A673 (cell line): ENCODE measurements around the gene COIL. TPM values are rescaled to one million over a fixed set of nuclear protein-coding genes. Genes with fewer than 3 reads are reported as not detected.

ENCODE experiments used
- BruUV-seq: library from RNA; stranded (reverse); fragments of 400-500 nt; replicated peaks from 2 replicates; lab custom pipeline; 2021; lab: Mats Ljungman, UMichigan
- CTCF ChIA-PET: fragments of 300-600 bp; sonication (Branson Sonifier 250); formaldehyde crosslinking; loops from one replicate; lab custom pipeline; 2022; ENCODE audit warnings: antibody characterized with exemption; lab: Charles Lee
- POLR2A ChIA-PET: fragments of 300-600 bp; sonication (Branson Sonifier 250); formaldehyde crosslinking; loops from one replicate; lab custom pipeline; 2022; ENCODE audit warnings: antibody characterized with exemption; ENCODE audit not compliant: low non-redundant PET; lab: Charles Lee
- DNase-seq: peaks from one replicate; pipeline ENCODE4 v3.0.0-alpha.2; 2015; ENCODE audit warnings: low spot score
- H3K27ac ChIP-seq: fragments of 200-600 bp; sonication (generic); 2 replicates; pipeline ENCODE4 v1.5.1; 2016; ENCODE audit warnings: mixed run types, low read depth, mild to moderate bottlenecking, mixed read lengths, antibody characterized with exemption, low read length; ENCODE audit not compliant: poor library complexity, severe bottlenecking
- H3K27me3 ChIP-seq: fragments of 200-600 bp; sonication (generic); replicated peaks from 2 replicates; pipeline ENCODE4 v1.6.1; 2017; ENCODE audit warnings: mixed run types, low read depth, mild to moderate bottlenecking, mixed read lengths, antibody characterized with exemption, low read length; ENCODE audit not compliant: insufficient read depth, poor library complexity
- H3K36me3 ChIP-seq: fragments of 200-600 bp; sonication (generic); 2 replicates; pipeline ENCODE4 v1.6.1; 2016; ENCODE audit warnings: mixed run types, mild to moderate bottlenecking, mixed read lengths, antibody characterized with exemption, low read length; ENCODE audit not compliant: insufficient read depth, poor library complexity, severe bottlenecking
- H3K4me1 ChIP-seq: fragments of 200-600 bp; sonication (generic); 2 replicates; pipeline ENCODE4 v1.6.1; 2017; ENCODE audit warnings: mixed run types, mild to moderate bottlenecking, mixed read lengths, antibody characterized with exemption, low read length; ENCODE audit not compliant: insufficient read depth, poor library complexity, severe bottlenecking
- H3K4me3 ChIP-seq: fragments of 200-600 bp; sonication (generic); 2 replicates; pipeline ENCODE4 v1.5.1; 2016; ENCODE audit warnings: low read depth, mixed run types, mild to moderate bottlenecking, mixed read lengths, low read length; ENCODE audit not compliant: poor library complexity, severe bottlenecking
- H3K9me3 ChIP-seq: fragments of 200-600 bp; sonication (generic); 2 replicates; pipeline ENCODE4 v1.6.1; 2016; ENCODE audit warnings: mixed run types, low read depth, mild to moderate bottlenecking, mixed read lengths, antibody characterized with exemption, low read length; ENCODE audit not compliant: poor library complexity, severe bottlenecking
- EZH2 ChIP-seq: fragments of 200-600 bp; sonication (generic); IDR thresholded peaks from 2 replicates; pipeline ENCODE4 v1.6.1; 2017; ENCODE audit warnings: borderline replicate concordance, low read depth, mild to moderate bottlenecking, mixed read lengths, antibody characterized with exemption, low read length; ENCODE audit not compliant: poor library complexity, severe bottlenecking
- intact Hi-C: fragments of 100-400 bp; cut with micrococcal nuclease; formaldehyde crosslinking; loops from one replicate; pipeline ENCODE4 v1.10.0; 2022; ENCODE audit not compliant: unreplicated experiment
- total RNA-seq: library from RNA; stranded (reverse); gene quantifications from 2 replicates; pipeline ENCODE4 v1.2.3, GENCODE V29; 2021
- TF ChIP-seq, protein P1 (sequence below): fragments of 300-800, 200-600 bp; sonication (generic); conservative IDR thresholded peaks from 2 replicates; pipeline ENCODE4 v1.5.1; 2017; ENCODE audit warnings: low read depth, mild to moderate bottlenecking, antibody characterized with exemption, low read length, moderate library complexity, mixed read lengths

Gene COIL
- total RNA-seq, 1 experiment from 2014 or later = 23.2 TPM

DNA sequence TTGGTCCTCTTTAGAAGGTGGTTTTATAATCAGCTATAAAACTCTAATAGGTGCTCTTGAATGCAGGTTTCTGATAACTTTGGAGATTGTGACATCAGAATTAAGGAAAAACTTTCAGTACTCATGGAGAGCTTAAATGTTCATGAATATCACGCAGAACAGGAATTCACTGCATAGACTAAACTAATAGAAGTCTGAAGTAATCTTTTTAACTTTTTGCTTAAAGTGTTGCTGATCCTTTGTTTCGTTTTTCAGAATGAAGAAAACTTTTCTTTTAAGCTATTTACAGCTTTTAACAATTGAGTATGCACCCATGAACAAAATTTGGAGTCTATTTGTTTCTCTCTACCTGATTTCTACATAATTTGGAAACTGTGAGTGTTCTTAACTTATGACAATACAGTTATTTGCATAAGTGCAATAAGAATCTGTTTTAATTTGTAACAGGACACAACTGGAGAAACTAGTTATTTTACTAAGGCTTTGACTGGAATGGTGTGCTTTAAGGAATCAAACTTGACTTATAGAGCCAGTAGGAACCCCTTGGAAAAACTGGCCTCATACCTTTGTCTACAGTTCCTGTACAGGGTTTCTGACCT, 30.0 kb downstream of the COIL start:
- TF ChIP-seq EZH2 = no peak
- TF ChIP-seq, protein P1, sequence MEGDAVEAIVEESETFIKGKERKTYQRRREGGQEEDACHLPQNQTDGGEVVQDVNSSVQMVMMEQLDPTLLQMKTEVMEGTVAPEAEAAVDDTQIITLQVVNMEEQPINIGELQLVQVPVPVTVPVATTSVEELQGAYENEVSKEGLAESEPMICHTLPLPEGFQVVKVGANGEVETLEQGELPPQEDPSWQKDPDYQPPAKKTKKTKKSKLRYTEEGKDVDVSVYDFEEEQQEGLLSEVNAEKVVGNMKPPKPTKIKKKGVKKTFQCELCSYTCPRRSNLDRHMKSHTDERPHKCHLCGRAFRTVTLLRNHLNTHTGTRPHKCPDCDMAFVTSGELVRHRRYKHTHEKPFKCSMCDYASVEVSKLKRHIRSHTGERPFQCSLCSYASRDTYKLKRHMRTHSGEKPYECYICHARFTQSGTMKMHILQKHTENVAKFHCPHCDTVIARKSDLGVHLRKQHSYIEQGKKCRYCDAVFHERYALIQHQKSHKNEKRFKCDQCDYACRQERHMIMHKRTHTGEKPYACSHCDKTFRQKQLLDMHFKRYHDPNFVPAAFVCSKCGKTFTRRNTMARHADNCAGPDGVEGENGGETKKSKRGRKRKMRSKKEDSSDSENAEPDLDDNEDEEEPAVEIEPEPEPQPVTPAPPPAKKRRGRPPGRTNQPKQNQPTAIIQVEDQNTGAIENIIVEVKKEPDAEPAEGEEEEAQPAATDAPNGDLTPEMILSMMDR = no peak
- Histone ChIP-seq H3K27me3 (no peaks in the 10 kb centered on the region), H3K4me3 (no peak overlapping the region), H3K36me3 (no peaks in the 10 kb centered on the region), H3K9me3 (peaks cover 10% of the 10 kb centered on the region), H3K27ac (no peak overlapping the region), H3K4me1 (no peaks in the 10 kb centered on the region)
- no peak for DNase-seq
- CTCF ChIA-PET = no interaction called here
- BruUV-seq = no TSS peak
- POLR2A ChIA-PET = interaction anchor here (0.5 kb wide), 1 partner anchor 24 kb away, joined by 3 read pairs; no protein-coding TSS in a partner anchor
- intact Hi-C loops = no loop called here

DNA sequence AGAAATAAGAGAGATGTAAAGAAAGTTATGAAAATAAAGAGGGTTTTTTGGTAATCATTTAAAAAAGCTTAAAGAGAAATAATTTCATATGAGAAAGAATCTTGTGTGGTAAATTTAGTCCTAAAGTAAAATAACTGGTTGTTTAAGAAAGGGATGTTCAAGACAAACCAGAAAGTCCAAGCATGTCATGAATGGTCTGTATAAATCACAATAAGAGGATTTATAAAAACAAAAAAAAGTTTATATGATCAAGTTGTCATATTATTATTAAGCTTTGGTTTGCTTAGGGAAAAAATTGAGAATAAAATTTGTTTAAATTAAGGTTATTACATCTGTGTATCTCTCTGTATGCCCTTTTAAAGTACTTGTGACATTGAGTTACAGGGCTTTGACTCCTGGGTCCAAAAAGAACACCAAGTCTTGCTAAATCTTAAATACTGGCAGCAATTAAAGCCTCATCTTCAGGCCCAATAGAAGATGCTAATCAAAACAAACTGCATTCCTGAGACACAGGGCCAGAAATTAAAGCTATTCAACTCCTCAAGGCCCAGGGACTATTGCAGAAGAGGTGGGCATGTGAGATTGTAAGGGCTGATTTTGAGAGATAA, 31.4 kb downstream of the COIL start:
- no peaks in the 10 kb centered on the region for H3K27me3 ChIP-seq
- no peak for TF ChIP-seq EZH2
- TF ChIP-seq, protein P1 = no peak
- no peaks in the 10 kb centered on the region for H3K4me1 ChIP-seq
- H3K9me3 ChIP-seq = peaks cover 10% of the 10 kb centered on the region
- no peaks in the 10 kb centered on the region for H3K36me3 ChIP-seq
- ChIA-PET POLR2A (no interaction called here), CTCF (no interaction called here)
- no peak overlapping the region for H3K4me3 ChIP-seq
- no peak overlapping the region for H3K27ac ChIP-seq
- no TSS peak for BruUV-seq
- DNase-seq = no peak
- intact Hi-C loops = no loop called here

DNA sequence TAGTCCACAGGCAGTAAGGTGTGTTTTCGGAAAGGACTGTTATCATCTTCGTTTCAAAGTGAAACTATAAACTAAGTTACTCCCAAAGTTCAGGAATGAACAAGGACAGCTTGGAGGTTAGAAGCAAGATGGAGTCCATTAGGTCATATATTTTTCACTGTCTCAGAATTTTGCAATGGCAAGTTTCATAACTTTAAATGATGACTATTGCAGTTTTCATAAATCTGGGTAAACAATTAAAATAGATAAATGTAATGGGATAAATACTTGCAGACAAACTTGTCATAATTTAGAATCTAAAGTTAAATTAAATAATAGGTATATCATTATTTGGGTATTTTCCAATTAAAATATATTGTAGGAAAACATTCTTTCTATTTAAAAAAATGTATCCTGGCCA, 32.3 kb downstream of the COIL start:
- H3K4me3 ChIP-seq = no peak overlapping the region
- TF ChIP-seq EZH2 = no peak
- TF ChIP-seq, protein P1 = no peak
- ChIA-PET POLR2A (no interaction called here), CTCF (no interaction called here)
- no peak overlapping the region for H3K27ac ChIP-seq
- peaks cover 10% of the 10 kb centered on the region for H3K9me3 ChIP-seq
- DNase-seq = no peak
- BruUV-seq = no TSS peak
- no peaks in the 10 kb centered on the region for H3K27me3 ChIP-seq
- intact Hi-C loops = no loop called here
- no peaks in the 10 kb centered on the region for H3K36me3 ChIP-seq
- no peaks in the 10 kb centered on the region for H3K4me1 ChIP-seq
